Stimulated activated CD4-positive, alpha-beta T cell treated with anti-CD3 and anti-CD28 coated beads, Interleukin-4, amount 100 ng/mL, for 1 hour (primary cell): ENCODE data around the gene RNF113B.

Experiments used
- DNase-seq: peaks from one replicate; pipeline ENCODE4 v3.0.0-alpha.2; 2020

The RNF113B gene

DNA sequence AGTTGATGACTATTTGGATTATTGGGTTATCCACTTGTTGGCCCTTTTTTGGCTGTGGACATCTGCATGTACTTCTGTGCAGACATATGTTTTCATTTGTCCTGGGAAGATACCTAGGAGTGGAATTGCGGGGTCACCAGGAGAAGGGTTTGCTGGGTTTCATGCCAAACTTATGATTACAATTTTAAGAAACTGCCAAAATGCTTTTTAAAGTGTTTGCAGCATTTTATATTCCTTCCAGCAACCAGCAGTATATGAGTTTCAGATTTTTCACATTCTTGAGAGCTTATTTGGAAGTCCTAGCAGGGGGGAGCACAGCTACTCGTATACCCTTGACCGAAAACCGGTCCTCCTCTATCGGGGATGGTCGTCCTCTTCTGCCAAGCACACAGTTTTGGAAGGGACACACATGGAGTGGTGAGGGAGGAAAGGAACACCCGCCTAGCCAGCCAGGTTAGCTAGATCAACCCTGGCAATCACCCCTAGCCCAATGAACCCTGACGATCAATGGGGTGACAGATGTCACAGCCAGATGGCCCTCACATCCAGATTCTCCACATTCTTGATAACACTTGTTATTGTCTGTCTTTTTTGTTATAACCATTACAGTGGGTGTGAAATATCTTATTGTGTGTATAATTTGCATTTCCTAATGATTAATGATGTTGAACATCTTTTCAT lies 26.7 kb upstream of the RNF113B start:
- no peak for DNase-seq

DNA sequence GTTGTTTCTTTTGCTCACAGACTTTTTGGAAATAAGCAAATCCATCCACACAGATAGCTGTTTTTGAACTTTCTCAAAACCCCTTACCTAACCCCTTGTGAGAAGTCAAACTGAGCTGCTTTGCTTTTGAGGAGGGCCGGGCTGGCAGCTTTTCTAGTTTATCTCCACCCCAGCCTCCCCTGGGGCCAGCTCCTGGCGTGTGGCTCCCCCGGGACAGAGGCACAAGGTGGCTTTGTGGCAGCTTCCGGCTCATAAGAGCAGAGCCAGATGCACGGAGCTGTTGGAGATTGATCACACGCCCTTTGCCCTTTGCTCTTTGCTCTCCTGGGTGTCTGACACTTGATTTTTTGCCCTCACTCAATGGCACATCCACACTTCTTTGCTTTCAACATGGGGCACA lies 24.9 kb upstream of the RNF113B start:
- no peak for DNase-seq

DNA sequence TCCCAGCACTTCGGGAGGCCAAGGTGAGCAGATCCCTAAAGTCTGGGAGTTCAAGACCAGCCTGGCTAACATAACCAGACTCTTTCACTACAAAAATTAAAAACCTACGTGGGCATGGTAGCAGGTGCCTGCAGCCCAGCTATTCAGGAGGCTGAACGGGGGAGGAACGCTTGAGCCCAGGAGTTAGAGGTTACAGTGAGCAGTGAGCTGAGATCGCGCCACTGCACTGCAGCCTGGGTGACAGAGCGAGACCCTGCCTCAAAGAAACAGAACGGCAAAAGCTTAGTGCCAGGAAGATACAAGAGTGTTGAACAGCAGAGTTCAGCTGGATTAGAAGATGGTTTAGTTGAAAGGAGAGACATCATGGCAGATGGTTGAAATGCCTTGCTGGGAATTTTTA lies 24.1 kb upstream of the RNF113B start:
- no peak for DNase-seq

DNA sequence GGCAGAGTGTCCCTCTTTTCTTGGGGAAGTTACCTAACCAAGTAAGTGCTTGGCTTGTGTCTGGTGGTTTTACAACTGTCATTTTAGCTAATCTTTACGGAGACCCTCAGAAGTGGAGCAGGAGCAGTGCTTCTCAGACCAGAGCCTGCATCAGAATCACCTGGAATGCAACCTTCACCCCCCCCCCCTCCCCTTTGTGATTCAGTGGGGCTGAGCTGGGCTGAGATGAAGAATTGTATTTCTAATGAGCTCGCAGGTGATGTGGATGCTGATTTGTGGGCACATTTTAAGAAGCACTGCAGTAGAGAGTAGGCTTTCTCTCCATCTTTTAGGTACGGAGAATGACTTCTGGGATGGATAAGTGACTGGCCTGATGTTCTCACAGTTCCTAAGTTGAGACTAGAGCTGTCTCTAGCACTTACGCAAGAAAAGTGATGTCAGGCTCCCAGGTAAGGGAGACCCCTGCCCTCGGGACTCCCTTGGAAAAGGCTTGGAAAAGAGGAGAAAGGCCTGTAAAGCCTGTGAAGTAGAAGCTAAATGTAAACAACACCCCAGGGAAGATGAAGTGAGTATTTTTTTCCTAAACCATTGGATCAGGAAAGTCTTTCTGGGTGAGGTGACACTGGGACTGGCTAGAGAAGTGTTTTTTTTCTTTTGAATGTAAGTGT lies 23.3 kb upstream of the RNF113B start:
- no peak for DNase-seq

DNA sequence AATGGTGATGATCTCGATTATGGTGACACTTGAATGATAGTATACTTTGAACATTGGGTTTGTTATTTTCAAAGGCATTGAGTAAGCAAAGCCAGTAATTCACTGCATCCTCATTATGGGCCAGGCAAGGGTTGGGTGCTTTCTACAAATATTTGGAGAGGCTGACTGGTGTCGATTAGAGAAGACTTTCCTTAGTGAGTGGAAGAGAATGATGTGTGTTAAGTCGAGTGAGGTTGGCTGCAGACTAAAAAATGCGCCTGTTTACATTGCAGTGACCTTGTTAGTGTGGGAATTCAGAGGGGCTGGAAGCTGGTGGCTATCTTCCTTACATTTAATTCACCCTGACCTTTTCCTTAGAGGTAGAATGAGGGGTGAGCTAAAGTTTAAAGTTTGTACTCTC lies 22.4 kb upstream of the RNF113B start:
- DNase-seq, result no peak

DNA sequence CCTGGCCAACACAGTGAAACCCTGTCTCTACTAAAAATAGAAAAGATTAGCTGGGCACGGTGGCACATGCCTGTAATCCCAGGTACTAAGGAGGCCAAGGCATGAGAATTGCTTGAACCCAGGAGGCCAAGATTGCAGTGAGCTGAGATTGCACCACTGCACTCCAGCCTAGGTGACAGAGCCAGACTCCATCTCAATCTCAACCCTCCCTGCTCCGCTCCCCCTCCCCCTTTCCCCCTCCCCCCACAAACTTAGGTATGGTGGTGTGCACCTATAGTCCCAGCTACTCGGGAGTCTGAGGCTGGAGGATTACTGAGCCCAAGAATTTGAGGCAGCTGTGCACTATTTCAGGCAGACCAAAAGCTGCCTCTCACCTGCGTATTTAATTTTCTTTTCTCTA lies 21.6 kb upstream of the RNF113B start:
- DNase-seq, result no peak

DNA sequence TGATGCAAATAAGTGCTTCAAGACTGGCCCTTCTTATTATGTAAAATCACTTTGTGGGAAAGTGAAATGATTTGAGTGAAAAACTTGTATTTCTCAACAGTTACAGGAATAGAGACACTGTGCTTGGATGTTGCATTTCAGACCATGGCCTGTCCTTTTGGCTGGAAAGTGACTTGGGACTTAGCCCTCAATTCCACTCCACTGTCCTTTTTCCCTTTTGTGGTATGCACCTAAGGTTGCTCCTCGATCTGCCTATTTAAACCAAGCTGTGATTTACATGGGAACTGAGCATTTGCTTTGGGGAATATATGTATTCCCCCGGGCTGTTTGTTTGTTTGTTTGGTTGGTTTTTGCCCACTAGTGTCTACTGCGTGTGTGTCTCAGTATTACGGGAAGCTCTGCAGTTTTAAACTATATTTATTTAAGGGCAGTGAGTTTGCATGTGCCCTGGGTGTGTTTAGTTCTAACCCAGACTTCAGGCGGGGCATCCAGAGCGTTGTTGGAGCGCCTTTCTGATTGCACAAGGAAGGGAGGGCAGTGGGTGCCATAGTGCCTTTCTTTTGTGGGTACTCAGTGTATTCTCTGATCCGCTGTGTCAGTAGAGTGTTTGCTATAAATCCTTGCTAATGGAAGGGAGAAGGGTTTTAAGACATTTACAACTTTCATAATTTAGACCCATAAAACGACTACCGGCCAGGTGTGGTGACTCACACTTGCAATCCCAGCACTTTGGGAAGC lies 18.2 kb upstream of the RNF113B start:
- DNase-seq, result no peak

DNA sequence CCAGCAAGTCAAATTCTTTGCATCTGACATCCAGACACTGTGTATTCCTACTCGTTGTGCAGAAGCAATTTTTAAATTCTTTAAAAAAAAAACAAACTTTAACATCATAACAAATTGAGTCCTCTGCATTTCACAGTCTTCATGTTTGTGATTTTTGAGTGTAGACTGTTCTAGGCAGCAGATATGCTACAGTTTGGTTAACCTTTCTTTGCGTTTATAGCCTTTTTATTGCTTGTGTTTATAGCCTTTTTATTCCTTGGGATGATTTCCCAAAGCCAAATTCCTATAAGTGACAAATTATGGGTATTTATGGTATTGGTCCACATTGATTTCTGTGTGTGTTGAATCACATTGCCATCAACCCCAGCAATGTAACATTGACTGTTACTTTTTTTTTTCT lies 14.9 kb upstream of the RNF113B start:
- no peak for DNase-seq

DNA sequence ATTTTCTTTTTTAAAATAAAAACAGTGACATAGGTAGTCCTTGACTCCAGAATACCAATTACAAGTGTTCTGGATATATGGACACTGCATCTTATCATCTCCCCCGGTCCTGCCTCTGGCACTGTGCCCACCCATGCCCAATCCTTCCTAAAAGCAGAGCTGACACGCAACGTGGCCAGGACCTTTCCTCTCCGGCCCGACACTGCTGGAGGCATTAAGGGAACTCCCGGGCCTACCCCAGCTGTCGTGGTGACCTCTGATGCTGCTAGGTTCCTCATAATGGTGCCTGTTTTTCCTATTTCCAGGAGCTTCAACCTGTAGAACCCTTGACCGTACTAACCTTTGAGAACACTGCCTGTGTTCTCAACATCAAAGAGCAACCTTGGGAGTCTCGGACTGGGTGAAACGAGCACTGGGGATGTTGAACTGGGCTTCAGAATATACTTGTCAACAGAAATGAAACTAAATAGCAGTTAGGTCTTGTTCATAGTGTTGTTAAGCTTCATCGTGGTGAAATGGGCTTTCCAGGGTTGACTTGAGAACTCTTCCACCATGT lies 13.9 kb upstream of the RNF113B start:
- no peak for DNase-seq

DNA sequence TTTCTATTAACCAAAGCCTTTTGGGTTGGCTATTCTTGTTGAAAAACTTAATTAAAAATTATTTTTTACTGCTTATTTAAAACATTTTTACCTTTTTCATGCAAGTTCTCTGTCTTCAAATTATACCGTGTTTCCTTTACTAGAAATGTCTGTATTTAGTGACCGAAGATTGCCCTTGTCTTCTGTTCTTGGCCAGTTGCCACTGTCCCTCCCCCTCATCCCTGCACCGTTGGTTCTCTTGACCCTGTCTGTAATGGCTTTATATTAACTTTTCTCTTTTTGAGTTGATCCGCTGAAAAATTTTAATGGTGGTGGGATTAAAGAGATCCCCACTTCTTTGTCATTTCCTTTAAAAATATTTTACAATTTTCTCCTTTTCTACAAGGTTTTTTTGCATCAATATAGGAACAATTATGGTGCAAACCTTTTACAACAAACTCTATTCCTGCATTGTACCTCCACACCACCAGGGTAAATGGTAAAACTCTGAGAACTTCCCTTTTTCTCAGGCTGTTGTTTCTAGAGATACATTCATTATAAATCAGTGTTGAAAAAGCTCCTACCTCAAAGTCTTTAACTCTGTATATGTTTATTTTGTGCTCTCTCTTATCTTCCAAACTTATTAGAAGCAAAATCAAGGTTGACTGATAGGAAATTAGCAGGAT lies 12.9 kb upstream of the RNF113B start:
- DNase-seq, result no peak

DNA sequence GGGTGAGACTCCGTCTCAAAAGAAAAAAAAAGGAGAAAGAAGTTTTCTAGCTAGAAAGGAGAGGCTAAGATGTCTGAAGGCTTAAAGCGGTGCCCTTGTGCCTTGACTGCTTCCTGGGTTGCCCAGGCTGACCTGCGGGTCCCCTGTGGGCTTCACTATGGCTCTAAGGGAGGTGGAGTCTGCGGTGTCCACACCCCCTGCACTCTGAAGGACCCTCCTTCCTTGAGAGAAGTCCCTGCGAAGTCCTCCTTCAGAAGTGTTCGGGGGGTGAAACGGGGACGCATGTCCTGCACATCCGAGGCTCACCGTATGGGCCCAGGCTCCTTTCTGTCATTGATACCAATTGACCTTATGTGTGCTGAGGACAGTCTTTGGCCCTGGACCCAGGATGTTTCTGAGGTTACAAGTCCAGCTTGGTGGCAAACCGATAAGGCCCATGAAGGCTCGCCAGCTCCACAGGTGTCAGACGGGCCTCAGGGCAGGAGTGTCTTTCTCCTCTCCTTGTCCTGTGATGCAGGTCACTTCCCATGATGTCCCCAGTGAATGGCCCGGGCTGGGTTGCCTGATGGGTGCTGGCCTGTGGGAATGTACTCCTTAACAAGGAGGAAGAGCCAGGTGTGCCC lies 11.6 kb upstream of the RNF113B start:
- DNase-seq, result no peak

DNA sequence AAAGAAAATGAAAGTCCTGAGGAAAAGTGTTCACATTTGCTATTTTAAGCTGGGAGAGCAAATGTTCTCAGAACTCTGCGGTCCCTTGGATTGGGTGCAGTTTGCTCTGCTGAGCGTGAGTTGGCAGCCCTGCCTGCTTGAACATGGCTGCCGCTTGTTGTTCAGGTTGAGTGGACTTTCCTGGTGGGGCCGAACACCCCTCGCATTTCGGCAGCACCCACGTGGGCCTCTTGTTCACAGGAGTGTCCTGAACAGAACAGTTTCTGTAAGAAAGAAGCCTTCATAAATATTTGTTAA lies 10.8 kb upstream of the RNF113B start:
- no peak for DNase-seq

DNA sequence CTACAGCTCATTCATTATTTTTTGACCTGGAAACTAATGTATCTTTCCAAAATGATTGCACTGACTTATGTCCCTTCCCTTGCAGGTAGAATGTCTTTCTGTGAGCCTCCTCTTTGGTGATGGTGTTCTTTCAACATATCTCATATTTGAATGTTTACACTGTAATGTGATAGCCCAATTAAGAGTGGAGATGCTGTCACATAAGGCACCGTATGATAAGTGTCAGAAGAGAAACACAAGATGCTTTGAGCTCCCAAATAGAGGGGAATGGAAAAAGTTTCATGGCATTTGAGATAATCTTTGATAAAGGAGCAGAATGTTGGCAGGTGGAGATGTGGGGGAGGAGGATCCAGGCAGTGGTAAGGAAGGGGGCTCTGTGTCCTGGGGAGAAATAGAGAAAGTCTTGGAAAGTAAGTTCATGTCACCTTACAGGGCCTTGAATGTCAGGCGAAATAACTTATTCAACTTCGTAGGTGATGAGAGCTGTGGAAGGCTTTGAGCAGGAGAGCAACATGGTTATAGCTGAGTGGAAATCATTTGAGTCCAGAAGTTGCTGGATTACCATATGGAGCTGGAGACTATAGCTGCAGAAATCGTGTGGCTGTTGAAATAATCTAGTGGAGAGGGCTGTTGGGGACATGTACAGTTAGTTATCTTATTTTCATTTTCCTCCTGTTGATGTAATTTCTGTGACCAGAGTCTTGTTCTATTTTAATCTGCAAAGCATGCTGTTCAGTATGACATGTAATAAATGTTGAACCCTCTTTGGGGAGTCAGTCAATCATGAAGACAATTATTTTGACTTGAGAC lies 10.3 kb upstream of the RNF113B start:
- DNase-seq, result no peak

DNA sequence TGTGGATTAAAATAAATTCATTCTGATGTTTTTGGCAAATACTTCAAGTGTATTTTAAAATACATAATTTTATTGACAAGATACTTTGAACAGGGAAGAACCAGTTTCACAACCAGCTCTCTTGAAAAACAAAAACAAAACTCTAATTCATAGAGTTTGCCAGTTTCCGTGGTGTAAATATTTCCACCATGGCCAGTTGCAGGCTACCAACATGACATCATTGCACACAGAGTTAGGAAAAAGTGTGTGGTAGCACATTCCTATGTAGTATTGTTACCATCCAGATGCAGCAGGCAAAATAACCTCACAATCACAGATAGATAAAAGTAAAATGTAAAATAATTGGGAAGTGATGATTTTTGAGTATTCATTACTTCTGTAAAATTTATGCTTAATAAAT lies 7.7 kb upstream of the RNF113B start:
- no peak for DNase-seq

DNA sequence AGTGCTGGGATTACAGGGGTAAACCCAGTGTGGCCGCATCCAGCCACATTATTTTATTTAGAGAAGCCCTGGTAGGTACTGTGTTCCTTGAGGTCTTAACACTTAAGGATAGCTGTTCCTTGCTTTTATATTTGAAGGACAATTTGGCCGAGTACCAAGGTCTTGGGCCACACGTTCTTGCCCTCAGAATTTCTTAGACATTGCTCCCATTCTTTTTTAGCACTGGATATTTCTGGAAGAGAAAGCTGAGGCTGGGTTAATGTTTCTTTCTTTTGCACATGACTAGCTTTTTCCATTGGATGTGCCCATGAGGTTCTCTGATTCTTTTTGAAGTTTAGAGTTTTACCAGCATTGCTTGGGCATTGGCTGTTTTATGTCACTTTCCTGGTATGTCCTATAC lies 5.5 kb upstream of the RNF113B start:
- DNase-seq, result no peak

DNA sequence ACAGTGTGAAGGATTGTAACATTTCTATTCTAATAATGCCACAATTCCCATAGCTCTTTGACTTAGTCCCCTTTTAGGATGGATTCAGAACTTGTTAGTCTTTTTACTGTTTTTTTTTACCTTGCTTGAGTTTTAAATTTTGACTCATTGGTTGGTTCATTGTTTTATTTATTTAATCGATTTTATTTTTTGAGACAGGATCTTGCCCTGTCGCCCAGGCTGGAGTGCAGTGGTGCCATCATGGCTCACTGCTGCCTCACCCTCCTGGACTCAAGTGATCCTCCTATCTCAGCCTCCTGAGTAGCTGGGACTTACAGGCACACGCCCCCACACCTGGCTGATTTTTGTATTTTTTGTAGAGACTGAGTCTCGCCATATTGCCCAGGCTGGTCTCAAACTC lies 5.1 kb upstream of the RNF113B start:
- no peak for DNase-seq

DNA sequence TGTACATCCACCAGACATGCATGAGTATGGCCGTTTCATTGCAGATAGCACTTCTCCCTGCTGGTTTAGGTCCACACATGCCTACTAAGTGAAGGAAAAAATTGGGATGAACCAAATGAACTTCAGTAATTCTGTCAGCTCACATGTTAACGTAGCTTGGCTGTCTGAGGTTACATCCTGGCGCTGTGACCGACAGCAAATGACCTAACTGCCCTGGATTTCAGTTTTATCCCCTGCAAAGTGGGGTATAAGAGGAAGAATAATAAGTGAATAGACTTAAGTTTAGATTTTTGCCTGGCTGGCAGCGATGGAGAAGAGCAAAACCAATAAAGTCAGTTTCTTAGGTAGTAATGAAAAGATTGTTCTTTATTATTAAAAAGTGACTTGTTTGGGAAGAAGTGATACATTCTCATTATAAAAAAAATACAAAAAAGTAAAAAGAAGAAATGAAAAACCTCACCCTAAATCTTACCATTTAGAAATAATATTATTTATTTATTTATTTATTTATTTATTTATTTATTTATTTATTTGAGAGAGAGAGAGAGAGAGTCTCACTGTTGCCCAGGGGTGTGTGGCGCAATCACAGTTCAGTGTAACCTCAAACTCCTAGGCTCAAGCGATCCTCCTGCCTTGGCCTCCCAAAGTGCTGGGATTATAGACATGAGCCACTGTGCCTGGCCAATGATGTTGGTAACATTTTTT lies 4.2 kb upstream of the RNF113B start:
- no peak for DNase-seq

DNA sequence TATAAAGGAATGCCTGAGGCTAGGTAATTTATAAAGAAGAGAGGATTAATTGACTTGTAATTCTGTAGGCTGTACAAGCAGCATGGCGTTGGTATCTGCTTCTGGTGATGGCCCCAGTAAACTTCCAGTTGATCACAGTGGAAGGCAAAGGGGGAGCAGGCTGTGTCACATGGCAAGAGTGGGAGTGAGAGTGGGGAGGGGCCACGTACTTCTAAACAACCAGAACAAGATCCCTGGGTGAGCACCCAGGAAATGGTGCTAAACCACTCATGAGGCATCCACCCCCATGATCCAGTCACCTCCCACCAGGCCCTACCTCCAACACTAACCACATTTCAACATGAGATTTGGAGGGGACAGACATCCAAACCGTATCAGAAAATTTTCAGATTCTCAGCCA lies 3.0 kb upstream of the RNF113B start:
- DNase-seq, result no peak

DNA sequence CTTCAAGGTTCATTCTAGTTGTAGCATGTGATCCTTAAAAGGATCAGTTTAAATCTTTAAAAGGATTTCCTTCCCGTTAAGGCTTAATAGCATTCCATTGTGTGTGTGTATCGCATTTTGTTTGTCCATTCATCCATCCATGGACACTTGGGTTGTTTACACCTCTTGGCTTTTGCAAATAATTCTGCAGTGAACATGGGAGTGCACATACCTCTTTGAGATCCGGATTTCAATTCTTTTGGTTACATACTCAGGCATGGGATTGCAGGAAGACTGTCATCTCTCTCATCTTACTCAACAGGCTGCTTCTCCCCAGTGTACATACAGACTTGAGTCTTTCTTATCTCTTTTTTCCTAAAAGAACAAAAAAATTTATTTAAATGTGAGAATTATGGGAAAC lies 1.2 kb downstream of the RNF113B start:
- DNase-seq, result no peak

DNA sequence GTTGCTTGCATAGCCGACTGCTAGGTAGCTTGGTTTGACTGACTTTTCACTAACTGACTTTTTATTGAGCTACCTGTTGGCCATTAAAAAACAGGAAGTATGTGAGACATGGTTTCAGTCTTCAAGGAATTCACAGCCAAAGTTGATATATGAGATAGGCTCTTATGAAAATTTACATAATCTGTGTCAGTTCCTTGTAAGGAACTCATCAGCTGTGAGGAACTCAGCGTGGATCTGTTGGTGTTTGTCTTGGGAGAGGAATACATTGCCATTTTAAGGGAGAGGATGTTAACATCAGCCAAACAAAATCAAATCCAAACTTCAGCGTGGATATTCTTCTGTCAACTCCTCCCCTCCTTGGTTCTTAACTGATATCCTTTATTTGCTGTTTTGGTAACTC lies 2.0 kb downstream of the RNF113B start:
- DNase-seq, result no peak

DNA sequence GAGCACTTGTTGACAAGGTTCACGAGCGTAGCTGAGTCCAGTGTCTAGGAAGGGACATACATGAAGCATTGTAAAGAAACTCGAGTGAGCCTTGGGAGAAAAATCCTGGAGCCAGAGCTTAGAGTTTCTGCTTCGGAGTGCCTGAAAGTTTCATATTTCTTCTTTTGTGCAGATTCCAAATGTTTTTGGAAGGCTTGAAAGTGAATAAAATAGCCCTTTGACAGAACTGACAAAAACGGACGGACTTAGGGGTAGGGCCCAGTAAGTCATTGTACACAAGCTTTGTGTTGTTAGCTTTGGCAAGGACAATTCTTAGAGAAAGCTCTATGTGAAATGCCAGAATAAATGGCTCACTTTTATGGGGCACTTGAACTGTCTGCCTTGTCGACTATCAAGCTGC lies 2.8 kb downstream of the RNF113B start:
- DNase-seq, result no peak
